GM19452 (cell line): Measurements from ENCODE around the gene CACNA2D3.

Experiments used
- ATAC-seq: cut with Tn5 transposase; IDR thresholded peaks from one replicate; pipeline ENCODE4 v1.9.1; 2021; ENCODE audit not compliant: unreplicated experiment

Gene CACNA2D3

GRCh38 chr3:54982807-54983206, 860.5 kb downstream of the CACNA2D3 start:
- ATAC-seq = no peak

GRCh38 chr3:54983266-54984099, 861.1 kb downstream of the CACNA2D3 start:
- no peak for ATAC-seq

DNA sequence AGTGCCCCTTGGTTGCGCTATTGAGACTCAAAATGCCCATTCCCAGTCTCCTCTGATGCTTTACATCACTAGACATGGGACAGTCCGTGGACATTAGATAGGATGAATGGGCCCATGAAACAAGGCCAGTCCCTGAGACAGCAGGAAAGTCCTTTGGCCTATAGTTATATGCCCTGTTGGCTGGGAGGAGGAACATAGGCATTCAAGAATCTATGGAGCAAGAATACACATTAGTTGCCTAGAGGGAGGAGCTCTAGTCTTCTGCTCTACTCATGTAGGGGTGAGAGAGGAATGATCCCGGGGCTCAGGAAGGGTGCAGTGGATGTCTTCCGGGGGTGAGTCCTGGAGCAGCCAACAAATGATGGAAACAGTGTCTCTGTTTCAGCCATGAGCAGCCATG, 863.5 kb downstream of the CACNA2D3 start:
- no peak for ATAC-seq

DNA sequence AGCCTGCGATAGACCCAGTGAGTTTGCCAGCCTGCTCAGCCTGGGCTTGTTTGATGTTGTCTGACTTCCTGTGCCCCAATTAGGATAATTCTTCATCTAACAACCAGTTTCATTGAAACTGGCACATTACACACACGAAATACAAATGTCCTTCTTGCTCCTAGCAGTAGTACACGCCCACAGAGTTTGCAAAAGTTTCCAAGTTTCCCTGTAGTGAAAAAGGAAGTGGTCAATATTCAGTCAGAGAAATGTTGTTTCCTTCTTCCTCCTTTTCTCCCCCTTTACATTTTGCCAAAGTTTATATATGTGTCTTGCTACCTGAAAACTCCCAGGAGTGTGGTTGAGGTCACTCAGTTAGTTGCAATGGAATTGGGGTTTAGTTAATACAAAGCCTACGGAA, 863.9 kb downstream of the CACNA2D3 start:
- no peak for ATAC-seq

GRCh38 chr3:54987719-54988118, 865.4 kb downstream of the CACNA2D3 start:
- ATAC-seq = no peak

DNA sequence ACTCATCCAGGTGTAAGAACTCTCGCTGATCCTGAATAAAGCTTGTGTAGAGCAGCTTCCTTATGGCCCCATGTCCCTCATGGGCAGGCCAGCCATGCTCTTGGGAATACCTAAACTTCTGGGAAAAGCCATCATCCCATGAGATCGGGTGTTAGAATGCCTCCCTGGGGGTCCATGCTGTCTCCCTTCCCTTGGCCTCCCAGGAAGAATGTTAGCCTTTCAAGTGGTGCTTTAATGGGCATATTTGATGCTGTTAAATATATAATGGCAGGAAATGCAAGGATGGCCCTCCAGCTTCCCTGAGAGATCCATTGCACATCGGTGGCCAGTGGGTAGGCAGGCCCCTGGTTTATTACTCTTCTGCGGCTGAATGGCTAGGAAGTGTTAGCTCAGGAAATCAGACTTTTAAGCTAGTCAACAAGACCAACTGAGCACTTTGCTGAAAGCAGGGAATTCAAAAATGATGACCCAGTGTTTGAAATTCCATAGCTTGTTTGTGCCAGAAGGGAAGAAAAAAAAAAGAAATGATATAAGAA, 866.0 kb downstream of the CACNA2D3 start:
- ATAC-seq = no peak

- ATAC-seq = no peak
Observed at GRCh38 chr3:54988838-54989630, 866.7 kb downstream of the CACNA2D3 start.

DNA sequence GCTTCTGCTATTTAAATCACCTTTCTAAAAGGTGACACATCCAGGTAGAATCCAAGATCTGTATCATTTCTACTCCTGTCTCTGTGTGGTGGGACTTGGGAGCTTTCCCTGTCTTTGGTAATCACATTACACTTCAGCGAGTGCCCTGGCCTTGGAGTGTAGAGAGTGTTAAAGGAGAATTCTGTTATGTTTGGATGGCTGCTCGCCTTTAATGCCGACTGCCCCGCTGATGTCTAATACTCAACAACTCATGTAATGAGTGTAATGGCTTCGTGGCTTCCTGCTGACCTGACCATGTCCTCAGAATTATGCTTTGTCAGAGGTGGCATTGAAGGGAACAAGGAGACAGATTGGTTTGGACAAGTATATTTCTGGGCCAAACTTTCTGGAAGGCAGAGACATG, 871.8 kb downstream of the CACNA2D3 start:
- no peak for ATAC-seq

- ATAC-seq = no peak
Observed at GRCh38 chr3:54999159-54999558, 876.8 kb downstream of the CACNA2D3 start.

DNA sequence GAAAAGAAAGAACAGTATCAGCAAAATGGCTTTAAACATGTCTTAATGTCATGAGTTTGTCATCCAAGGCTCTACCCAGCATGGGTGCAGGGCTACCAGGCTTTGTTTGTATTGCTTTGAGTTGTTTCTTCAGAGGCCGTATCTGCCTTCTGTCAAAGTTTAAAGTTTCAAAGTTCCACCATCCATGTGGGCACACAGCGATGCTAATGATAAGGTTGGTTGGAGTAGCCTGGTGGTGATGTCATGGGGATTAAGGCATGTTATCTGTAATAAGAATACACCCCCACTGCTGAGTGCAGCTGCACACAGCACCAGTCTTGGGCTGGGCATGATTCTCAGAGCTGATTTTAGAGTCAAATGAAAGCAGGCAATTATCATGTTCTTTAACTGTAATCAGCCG, 877.5 kb downstream of the CACNA2D3 start:
- no peak for ATAC-seq

DNA sequence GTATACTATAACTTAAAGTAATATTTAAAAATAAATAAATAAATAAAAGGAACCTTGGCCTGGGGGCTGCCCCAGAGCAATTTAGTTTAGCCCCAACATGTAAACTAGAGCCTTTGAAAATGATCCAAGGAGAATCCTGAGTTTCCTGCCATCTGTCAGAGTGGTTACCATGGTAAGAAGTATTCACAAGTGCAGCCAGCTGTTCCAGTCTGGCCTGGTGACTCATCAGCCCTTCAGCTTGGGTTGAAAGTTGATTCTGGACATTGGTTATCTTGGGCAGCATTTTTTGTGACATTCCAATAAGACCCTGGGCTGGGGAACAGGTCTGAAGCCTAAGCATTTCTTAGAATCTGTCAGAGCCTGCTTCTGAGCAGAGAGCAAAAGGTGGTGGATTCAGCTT, 878.2 kb downstream of the CACNA2D3 start:
- no peak for ATAC-seq

DNA sequence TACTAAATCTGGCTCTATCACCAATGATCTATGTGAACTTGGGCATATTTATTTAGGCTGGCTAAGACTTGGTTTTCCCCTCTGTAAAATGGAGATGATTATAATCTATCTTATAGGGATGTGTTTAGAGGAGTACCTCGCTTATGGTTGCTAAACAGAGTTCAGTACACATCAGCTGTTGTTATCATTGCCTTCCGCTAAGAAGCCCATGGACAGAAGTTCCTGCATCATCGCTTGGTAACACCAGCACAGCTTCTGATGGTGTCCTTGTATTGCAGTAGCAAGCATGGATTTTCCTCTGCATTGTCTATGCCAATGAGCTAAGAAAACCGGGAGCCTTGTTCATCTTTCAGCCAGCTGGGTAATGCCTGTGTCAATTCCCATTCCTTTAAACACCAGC, 878.6 kb downstream of the CACNA2D3 start:
- ATAC-seq = no peak

DNA sequence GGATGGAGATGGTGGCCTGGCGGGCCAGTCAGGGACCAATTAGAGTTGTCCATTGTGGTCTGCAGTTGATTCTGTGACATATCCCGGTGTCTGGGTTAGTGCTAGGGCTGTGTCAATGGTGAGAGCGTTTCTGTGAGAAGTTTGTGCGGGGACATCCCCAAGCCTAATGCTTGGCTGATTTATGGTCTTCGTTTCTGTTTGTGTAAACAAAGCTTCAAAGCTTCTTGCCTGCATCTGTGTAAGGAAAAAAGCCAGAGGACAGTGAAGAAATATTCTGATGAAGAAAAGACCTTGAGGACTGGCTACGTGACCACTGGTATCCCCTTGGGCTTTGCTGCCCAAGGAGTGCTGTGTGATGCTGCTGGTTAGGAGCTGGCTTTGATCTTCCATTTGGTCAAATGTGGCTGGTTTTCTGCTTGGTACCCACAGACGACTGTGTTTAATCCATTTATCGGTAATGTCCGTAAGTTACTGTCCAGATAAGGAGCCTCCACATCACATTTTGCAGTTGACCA, 880.1 kb downstream of the CACNA2D3 start:
- no peak for ATAC-seq

GRCh38 chr3:55006244-55006676, 883.9 kb downstream of the CACNA2D3 start:
- ATAC-seq = no peak

GRCh38 chr3:55007971-55008370, 885.6 kb downstream of the CACNA2D3 start:
- no peak for ATAC-seq

- no peak for ATAC-seq
Observed at GRCh38 chr3:55009372-55009771, 887.0 kb downstream of the CACNA2D3 start.

- ATAC-seq = no peak
Observed at GRCh38 chr3:55012091-55012490, 889.7 kb downstream of the CACNA2D3 start.

DNA sequence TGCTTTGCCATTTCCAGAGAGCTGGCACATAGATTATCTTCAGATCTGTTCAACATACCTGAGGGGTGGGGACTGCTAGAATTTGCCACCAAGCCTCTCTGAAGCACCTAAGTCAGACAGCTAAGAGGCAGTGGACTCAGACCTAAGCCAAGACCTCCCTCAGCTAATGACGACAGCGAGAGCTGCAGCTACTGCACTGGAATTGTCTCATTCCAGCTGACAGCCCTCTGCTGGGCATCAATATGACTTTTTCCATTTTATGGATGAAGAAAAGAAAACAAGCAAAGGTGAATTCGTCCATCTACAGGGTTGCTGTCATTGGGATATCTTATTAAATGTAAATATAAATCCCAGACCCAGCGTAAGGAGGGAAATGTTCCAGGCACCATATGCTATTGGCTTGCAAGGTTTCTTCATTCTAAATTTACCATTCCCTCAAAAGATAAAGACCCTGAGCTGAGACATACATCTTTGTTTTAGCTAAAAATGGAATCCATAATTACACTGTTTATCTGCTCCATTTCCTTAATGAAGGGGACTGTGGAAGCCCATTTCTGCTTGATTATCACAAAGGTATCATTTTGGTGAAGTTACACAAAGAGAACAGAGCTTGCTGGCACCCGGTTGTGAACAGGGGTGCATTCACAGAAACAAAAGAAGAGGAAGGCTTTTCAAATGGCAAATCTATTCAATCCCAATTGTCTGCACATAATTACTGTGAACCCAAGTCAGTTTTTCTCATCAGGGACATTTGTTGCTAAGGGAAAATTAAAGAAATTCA, 891.0 kb downstream of the CACNA2D3 start:
- no peak for ATAC-seq

DNA sequence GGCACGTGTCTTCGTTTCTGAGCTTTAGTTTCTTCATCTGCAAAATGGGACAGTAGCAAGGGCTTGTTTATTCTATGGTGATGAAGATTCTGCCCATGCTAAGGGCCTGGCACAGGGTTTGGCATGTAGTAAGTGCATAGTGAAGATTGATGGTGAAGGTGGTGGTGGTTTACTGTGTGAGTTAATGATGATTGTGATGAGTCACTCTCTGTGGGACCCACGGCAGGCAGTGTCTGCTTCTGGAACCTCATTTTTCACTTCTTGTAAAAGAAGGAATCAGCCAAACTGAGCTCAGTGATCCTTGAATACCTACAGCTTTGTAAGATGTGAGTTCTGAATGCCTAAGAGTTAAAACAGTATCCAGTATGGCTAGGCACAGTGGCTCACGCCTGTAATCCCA, 891.7 kb downstream of the CACNA2D3 start:
- ATAC-seq = no peak

- no peak for ATAC-seq
Observed at GRCh38 chr3:55014906-55015305, 892.6 kb downstream of the CACNA2D3 start.

DNA sequence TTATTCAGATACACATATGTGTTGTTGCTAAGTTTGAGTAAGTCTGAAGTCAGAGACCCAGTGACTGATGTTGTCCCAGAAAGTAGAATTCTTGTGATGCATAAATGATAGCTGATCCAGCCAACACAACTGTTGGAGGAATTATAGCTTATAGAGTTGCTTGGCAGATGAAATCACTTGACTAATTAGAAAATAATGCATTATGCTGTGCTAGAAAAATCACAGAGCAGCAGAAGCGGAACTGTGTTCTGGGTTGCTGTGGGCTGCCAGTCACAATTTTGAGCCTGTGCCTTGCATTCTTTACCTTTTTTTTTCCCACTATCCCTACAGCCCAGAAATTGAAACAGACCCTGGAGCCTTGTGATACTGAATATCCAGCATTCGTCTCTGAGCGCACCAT, 895.5 kb downstream of the CACNA2D3 start:
- no peak for ATAC-seq
